ENCODE data around the gene GPR108. TPM values are rescaled to one million over a fixed set of nuclear protein-coding genes. Genes with fewer than 3 reads are reported as not detected.

GPR108 gene
- total RNA-seq (2014; rRNA removed; shearing (Covaris generic)): 69.2 and 84.5 TPM in 2 replicates

DNA sequence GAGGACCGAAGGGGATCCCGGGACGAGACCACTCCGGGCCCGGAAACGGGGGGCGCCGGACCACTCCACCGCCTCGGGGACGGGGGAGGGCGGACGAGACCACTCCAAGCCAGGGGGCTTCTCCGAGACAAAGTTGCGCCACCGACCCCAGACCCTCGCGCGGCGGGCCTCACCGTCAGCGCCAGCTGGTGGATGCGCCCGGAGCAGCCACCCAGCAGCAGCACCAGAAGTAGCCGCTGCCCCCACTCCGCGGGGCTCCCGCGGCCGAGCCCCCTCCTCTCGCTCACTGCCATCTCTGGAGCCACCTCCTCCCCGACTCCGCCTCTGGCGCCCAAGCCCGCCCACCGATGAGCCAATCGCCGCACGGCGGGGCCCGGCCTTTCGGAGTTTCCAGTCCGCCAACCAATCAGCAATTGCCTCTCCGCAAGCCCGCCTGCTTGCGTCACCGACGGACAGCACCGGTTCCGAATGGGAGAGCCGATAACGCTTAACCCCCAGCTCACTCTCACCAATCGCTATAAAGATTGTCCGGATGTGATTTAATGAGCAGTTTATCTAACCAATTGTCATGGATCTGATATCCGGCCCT lies at the start of gene GPR108:
TSS of gene GPR108 (minus strand) at position 297 of the 589 bp plus-strand sequence. CDS start at position 293, 4 bp downstream.

DNA sequence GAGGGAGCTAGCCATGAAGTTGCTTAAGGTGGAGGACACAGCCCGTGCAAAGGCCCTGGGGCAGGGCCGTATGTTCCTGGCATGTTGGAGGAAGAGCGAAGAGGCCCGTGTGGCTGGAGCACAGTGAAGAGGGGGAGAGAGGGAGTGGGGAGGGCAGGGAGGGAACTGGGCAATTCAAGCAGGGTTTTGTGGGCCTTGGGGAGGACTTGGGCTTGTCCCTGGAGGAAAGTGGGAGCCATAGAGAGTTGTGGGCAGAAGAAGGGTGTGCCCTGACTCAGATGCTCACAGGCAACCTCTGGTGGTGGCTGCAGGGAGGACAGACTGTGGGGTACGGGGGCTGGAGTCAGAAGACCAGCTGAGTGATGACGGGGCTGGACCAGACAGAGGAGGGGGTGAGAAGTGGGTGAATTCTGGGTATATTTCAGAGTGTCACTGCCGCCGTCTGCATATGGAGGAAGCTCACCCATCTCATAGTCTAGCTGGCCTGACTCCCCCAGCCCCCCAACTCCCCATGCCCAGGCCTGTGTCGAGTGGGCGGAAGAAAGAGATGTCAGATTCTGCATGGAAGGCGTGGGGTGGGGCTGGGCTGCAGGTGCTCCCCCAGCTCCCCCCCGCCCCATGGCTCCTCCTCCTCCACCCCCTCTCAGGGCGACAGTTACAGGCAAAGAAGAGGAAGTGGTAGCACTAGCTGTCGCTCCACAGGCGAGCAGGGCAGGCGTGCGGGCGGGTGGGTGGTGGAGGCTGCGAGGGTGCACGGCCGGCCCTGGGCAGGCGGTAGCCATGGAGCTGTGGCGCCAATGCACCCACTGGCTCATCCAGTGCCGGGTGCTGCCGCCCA lies 34.9 kb upstream of the GPR108 start, which contains the start of gene VAV1:
TSS of gene VAV1 (plus strand) at position 681 of the 838 bp plus-strand sequence. CDS start at position 781, 100 bp downstream.

DNA sequence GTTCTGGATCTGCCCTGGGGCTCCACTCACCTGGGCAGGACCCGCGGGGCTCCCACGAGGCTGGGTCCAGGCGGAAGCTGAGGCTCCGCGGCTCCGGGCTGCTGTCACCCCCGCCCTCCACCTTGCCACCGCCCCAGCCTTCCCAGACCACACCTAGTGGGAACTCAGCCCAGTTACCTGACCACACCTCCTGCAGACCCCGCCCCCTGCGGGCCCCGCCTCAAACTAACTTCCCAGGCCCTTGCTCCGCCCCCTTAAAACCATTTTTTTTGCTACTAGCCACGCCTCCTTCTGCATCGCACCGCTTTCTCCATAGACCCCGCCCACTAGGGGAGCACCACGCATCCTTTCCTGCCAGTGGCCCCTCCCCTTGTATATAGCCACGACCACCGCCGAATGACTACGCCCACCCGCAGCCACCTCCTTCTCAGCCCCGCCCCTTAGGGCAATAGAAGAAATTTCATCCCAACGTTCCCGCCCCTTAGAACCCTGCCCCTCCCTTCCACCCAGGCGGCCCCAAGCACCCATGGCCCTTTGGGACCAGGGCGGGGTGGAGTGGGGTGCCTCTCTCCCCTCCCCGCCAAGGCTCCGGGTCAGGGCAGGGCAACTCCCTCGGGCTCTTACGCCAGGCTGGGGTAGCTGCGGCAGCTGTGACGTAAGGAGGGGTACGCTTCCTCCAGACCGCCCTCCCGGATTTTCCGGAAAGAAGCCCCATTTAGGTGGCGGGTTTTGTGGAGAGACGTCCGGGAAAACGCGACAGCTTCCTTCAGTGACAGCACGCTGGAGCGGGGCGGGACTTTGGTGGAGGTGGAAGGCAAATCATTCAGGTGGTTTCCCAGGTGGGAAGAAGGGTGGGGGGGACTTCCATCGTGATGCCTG lies 30.2 kb upstream of the GPR108 start, which contains the start of gene SH2D3A:
TSS of gene SH2D3A (minus strand) at position 79 of the 879 bp plus-strand sequence. CDS start 3,687 bp downstream, outside the sequence.

DNA sequence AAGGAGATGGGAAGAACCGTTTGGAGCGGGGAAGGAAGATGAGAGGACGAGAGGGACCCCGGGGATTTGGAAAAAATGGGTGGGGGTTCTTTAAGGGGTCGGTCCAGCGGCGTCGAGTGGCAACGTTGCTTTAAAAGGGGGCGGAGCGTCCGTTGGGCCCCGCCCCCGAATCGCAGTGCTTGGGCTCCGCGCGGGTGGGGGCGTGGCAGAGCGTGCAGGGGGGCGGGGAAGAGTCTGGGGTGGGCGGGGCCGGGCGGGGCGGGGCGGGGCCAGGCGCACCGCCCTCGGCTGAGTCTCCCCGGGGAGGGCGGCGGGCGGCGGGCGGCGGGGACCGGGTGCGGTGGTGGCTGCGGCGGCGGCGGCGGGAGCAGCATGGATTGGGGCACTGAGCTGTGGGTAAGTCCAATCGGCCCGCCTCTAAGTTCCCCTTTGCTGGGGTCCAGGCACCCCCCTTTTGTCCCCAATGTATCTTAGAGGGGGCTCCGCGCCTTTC lies 2.1 kb upstream of the GPR108 start, which contains the start of gene TRIP10:
TSS of gene TRIP10 (plus strand) at position 291 of the 493 bp plus-strand sequence. CDS start at position 373, 82 bp downstream.

DNA sequence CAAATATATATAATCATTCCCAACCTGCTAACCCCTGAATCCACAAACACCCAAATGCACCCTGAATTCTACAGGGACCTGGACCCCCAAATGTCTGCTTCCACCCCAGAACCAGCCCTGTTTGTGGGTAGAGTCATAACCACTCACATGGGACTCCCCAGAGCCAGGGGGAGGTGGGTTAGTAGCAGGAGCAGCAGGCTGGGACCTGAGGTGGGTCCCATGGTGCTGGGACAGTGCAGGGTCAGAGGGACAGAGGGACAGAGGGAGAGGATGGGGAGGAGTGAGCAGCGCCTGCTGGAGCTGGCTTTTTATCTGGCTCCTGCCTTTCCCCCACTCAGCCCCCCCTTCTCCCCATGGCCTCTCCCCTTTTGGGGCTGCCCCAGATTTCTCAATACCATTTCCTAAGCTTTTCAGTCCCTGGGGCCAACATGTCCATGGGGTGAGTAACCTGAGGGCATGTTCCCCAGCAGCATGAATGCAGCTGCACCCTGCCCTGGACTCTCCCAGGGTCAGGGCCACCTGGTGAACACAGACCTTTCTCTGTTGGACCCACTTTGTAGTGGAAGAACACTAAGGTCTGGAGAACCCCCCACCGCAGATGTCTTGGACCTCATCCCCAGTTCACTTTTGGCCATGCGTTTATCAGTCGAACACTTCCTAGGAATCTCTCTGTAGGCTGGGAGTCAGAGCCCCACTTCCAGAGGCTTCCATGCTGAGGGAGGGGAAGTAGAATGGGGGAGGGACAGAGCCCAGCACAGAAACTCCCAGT lies 16.8 kb downstream of the GPR108 start, which contains the start of gene C3:
TSS of gene C3 (minus strand) at position 282 of the 769 bp plus-strand sequence. CDS start at position 221, 61 bp downstream.

Other genes starting within 250 kb of the GPR108 start
- gene TUBB4A, start 235.3 kb downstream of the GPR108 start, total RNA-seq (2014; rRNA removed; shearing (Covaris generic)): 0.60 and 0.85 TPM in 2 replicates
- 11.8 and 12.5 TPM in 2 replicates for gene TNFSF9, start 206.6 kb downstream of the GPR108 start, total RNA-seq (2014; rRNA removed; shearing (Covaris generic))
- 93.9 and 116 TPM in 2 replicates for gene CD70, start 146.4 kb downstream of the GPR108 start, total RNA-seq (2014; rRNA removed; shearing (Covaris generic))
- gene TNFSF14, start 67.4 kb downstream of the GPR108 start, total RNA-seq (2014; rRNA removed; shearing (Covaris generic)): not detected in 2 replicates
- gene C3, start 16.9 kb downstream of the GPR108 start, total RNA-seq (2014; rRNA removed; shearing (Covaris generic)): 7.9 and 15.0 TPM in 2 replicates
- 46.5 and 48.0 TPM in 2 replicates for gene TRIP10, start 2.1 kb upstream of the GPR108 start, total RNA-seq (2014; rRNA removed; shearing (Covaris generic))
- 1.1 and 2.3 TPM in 2 replicates for gene SH2D3A, start 29.9 kb upstream of the GPR108 start, total RNA-seq (2014; rRNA removed; shearing (Covaris generic))
- not detected in 2 replicates for gene VAV1, start 35.1 kb upstream of the GPR108 start, total RNA-seq (2014; rRNA removed; shearing (Covaris generic))
- 4.6 and 4.9 TPM in 2 replicates for gene ADGRE1, start 150.0 kb upstream of the GPR108 start, total RNA-seq (2014; rRNA removed; shearing (Covaris generic))

All from A375 (cell line).